K562 (cell line): Measurements from ENCODE around the gene TMEM150A. TPM values are rescaled to one million over a fixed set of nuclear protein-coding genes. Genes with fewer than 3 reads are reported as not detected.

Source experiments
- ARID4B ChIP-seq: sonication (generic); formaldehyde crosslinking; IDR thresholded peaks from 2 replicates; pipeline ENCODE4 v1.8.0; 2022; ENCODE audit warnings: mild to moderate bottlenecking, missing genetic modification reagents
- CHD7 ChIP-seq: fragments of 200-600 bp; sonication (generic); IDR thresholded peaks from one replicate; pipeline ENCODE4 v1.6.1; 2012; ENCODE audit warnings: mild to moderate bottlenecking, low read depth, low read length, inconsistent platforms
- TCF3 ChIP-seq: sonication (generic); formaldehyde crosslinking; IDR thresholded peaks from 2 replicates; pipeline ENCODE4 v1.4.0; 2020; ENCODE audit warnings: mild to moderate bottlenecking, missing genetic modification reagents
- WHSC1 ChIP-seq: IDR thresholded peaks from one replicate; pipeline ENCODE4 v1.6.1; 2012; ENCODE audit warnings: low read length, control low read depth, inconsistent platforms
- ZFP91 ChIP-seq: sonication (generic); formaldehyde crosslinking; IDR thresholded peaks from 2 replicates; pipeline ENCODE4 v1.8.0; 2022; ENCODE audit warnings: mild to moderate bottlenecking, missing genetic modification reagents
- ZNF175 ChIP-seq: fragments of 200-800 bp; sonication (Bioruptor generic); IDR thresholded peaks from 2 replicates; pipeline ENCODE4 v1.6.1; 2016; ENCODE audit warnings: low read depth, mild to moderate bottlenecking, missing genetic modification characterization, missing compliant biosample characterization
- polyA plus RNA-seq, 8 experiments: library from polyadenylated mRNA; depleted of rRNA in 4 of 8; stranded (reverse) in 5 of 8; unstranded in 3 of 8; fragments of >200 nt; fragmentation: Nextera tagmentation in 2 of 8; fragmentation: Illumina TruSeq in 1 of 8; extraction: Ambion mirVana in 2 of 8; extraction: Trizol in 1 of 8; gene quantifications; 2 replicates each; pipeline versions ENCODE4 v1.2.1 to v1.2.3, GENCODE V29; 2011 to 2014; ENCODE audit warnings: inconsistent platforms in 1 of 8, missing spikeins in 1 of 8
- total RNA-seq, 7 experiments: library from RNA; depleted of rRNA in 6 of 7; stranded (reverse); fragments of >200 nt in 6 of 7; fragmentation: Illumina TruSeq in 2 of 7; extraction: Trizol in 2 of 7; gene quantifications; 2 replicates each; pipeline versions ENCODE4 v1.2.1 to v1.2.3, GENCODE V29; 2011 to 2021; ENCODE audit warnings: low replicate concordance in 1 of 7

Gene TMEM150A
- total and polyA plus RNA-seq, 9 of the 15 experiments (the other 6 are each of a cell fraction or from before 2014, with no cell fraction given), result 3.9 to 17.1 (median 8.4) TPM

- TF ChIP-seq ARID4B (CRISPR knock-in tag), result no peak
- no peak for TF ChIP-seq ZNF175 (CRISPR knock-in tag)
- TF ChIP-seq WHSC1, result no peak
- no peak for TF ChIP-seq ZFP91 (CRISPR knock-in tag)
- TF ChIP-seq TCF3 (CRISPR knock-in tag), result no peak
- no peak for TF ChIP-seq CHD7
Measured at GRCh38 chr2:85560812-85561279, 41.7 kb downstream of the TMEM150A start (continued).
